PC-9 (cell line): Measurements from ENCODE around the gene IFT57.

Experiments used
- EZH2 ChIP-seq: fragments of 200-600 bp; sonication (generic); IDR thresholded peaks from 2 replicates; pipeline ENCODE4 v1.8.0; 2017; ENCODE audit warnings: antibody characterized with exemption, low read depth
- TF ChIP-seq, protein P1 (sequence below): fragments of 200-600 bp; sonication (generic); conservative IDR thresholded peaks from 2 replicates; pipeline ENCODE4 v1.6.1; 2017; ENCODE audit warnings: mixed run types, antibody characterized with exemption, mild to moderate bottlenecking, moderate library complexity

DNA sequence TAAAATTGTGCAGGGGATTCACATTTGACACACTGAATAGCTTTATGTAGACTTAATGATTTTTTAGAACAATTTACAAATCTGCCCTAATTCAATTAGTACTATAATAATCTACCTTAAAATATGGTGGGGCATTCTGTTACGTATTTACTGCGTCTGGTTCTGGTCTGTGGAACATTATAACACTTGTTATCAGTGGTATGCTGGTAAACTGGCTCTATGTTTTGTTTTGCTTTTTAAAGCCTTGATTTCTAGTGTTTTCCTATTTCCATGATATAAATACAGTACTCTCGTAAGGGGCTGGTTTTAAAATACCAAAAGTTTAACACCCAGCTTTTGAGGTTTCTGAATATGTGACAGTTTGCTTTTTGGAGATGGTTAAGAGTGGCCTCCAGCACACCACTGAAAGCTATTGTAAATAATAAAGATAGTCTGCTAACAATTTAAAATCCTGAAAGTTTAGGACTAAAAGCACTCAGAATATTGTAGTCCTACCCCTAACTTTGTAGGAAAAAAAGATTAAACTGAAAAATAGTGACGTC is 65.8 kb downstream of the IFT57 start:
- TF ChIP-seq, protein P1, sequence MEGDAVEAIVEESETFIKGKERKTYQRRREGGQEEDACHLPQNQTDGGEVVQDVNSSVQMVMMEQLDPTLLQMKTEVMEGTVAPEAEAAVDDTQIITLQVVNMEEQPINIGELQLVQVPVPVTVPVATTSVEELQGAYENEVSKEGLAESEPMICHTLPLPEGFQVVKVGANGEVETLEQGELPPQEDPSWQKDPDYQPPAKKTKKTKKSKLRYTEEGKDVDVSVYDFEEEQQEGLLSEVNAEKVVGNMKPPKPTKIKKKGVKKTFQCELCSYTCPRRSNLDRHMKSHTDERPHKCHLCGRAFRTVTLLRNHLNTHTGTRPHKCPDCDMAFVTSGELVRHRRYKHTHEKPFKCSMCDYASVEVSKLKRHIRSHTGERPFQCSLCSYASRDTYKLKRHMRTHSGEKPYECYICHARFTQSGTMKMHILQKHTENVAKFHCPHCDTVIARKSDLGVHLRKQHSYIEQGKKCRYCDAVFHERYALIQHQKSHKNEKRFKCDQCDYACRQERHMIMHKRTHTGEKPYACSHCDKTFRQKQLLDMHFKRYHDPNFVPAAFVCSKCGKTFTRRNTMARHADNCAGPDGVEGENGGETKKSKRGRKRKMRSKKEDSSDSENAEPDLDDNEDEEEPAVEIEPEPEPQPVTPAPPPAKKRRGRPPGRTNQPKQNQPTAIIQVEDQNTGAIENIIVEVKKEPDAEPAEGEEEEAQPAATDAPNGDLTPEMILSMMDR = no peak
- TF ChIP-seq EZH2 = no peak
